ENCODE results near the gene SLC1A4.

The SLC1A4 gene

DNA sequence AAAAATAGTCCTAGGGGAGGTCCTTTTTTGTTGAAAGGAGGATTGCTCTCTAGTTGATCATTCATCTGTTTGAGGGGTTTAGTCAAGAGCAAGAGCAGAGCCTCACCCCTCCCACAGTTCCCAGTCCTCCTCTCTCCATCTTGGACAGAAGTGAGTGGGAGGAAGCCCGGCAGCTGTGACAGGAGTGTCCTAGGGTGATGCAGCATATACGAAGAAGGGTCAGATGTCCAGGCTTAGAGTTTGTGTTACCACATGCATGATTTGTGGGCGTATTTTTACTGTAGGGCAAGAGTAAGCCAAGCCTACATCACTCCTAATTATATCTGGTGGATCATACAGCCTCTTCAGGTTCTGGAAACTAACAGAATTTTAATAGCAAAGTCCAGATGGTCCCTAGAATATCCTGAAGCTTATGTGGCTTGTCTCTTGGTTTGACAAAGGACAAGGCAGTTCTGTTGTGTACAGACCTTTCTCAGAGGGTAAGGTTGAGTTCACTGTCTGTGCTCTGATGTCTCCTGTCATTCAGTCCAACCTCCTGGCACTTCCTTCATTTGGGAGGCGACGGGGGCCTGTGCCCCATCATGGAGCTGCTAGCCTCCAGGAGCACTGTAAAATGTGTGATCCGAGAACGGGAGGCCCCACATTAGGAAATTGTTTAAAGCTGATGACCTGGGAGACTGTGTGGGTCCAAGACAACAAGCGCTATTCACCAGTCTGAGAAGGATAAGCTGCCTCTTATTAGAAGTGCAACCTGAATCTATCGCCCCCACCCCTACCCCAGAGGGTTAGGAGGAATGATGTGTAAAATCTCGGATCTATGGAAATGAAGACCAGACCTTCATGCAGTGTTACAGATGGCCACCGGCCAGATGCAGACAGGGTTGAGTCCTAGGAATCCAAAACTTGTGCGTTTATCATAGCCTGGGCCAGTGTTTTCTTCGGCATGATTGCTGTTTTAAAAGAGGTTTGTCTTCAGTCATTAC lies 73.9 kb downstream of the SLC1A4 start:
- TF ChIP-seq, protein P1, sequence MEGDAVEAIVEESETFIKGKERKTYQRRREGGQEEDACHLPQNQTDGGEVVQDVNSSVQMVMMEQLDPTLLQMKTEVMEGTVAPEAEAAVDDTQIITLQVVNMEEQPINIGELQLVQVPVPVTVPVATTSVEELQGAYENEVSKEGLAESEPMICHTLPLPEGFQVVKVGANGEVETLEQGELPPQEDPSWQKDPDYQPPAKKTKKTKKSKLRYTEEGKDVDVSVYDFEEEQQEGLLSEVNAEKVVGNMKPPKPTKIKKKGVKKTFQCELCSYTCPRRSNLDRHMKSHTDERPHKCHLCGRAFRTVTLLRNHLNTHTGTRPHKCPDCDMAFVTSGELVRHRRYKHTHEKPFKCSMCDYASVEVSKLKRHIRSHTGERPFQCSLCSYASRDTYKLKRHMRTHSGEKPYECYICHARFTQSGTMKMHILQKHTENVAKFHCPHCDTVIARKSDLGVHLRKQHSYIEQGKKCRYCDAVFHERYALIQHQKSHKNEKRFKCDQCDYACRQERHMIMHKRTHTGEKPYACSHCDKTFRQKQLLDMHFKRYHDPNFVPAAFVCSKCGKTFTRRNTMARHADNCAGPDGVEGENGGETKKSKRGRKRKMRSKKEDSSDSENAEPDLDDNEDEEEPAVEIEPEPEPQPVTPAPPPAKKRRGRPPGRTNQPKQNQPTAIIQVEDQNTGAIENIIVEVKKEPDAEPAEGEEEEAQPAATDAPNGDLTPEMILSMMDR (IDR thresholded peaks at IDR 0.05; ENCODE audit: extremely low read depth, missing control alignments), result no peak
- no peak for DNase-seq (ENCODE audit: low spot score)

- DNase-seq (ENCODE audit: low spot score), result peak; percentile 76
- TF ChIP-seq, protein P1 (IDR thresholded peaks at IDR 0.05; ENCODE audit: extremely low read depth, missing control alignments), result peak; percentile 69
Measured at GRCh38 chr2:65064728-65065552, 75.7 kb downstream of the SLC1A4 start.

DNA sequence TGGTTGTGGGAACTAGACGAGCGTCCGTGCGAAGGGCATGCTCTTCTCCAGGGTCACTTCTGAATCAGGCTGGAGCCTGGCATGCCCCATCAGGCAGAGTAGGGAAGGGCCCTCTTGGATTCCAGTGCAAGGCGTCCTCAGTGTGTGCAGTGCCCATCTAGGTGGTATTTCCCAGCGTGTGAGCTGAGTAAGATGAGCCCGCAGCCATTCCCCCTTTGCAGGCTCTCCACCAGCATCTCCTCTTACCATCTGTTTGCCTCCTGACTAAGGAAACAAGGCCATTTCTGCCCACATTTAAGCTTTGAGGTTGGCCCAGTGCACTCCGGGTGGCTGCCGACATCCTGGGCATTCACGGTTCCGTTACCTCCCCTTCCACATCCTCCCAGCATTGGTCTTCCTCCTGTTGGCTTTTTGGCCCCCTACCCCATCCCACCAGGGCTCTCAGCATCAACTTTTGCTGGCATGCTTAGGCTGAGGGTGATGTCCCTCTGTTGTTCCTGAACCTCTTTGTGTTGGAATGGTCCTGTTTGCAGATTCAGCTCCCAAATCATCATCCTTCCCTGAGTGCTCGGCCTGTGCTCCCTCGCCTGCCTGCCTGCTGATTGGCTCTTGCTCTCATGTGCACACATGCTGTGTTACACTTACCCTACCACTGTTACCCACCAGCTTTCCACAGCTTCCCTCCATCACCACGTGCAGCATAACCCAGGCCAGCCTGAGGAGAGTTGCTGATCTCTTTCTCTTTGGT lies 78.8 kb downstream of the SLC1A4 start:
- DNase-seq (ENCODE audit: low spot score), result no peak
- TF ChIP-seq, protein P1 (IDR thresholded peaks at IDR 0.05; ENCODE audit: extremely low read depth, missing control alignments), result no peak

GRCh38 chr2:65069439-65069824 lies 80.2 kb downstream of the SLC1A4 start:
- DNase-seq (ENCODE audit: low spot score), result no peak
- TF ChIP-seq, protein P1 (IDR thresholded peaks at IDR 0.05; ENCODE audit: extremely low read depth, missing control alignments), result no peak

GRCh38 chr2:65070172-65070830 lies 81.1 kb downstream of the SLC1A4 start:
- TF ChIP-seq, protein P1 (IDR thresholded peaks at IDR 0.05; ENCODE audit: extremely low read depth, missing control alignments), result no peak
- DNase-seq (ENCODE audit: low spot score), result no peak

DNA sequence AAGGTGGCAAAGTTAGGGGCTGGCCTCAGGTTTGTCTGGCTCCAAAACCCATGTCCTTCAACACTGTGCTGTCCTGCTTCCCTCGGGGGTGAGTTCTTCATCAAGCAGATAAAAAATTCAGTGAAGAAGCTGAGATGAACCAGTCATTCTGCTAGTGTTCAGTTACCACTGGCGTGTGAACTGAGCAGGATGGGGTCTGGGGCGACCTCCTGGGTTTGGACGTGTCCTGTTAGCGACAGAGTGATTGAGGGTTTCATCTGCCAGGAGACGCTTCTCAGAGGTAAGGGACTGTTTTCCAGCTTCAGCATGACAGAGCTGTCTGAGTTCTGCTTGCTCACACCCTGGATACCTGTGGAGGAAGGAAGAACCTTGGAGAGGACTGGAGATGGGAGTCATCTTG lies 81.7 kb downstream of the SLC1A4 start:
- TF ChIP-seq, protein P1 (IDR thresholded peaks at IDR 0.05; ENCODE audit: extremely low read depth, missing control alignments), result no peak
- no peak for DNase-seq (ENCODE audit: low spot score)

All from GM20000 (cell line).